ENCODE results near the gene AP1M1.

- TF ChIP-seq CTCF (IDR thresholded peaks at IDR 0.05): no peak
- TF ChIP-seq POLR2A (IDR thresholded peaks at IDR 0.05): no peak
- TF ChIP-seq EP300 (IDR thresholded peaks at IDR 0.05): no peak
These were observed 40.8 kb upstream of the AP1M1 start for GRCh38 chr19:16156904-16157303.

Measured in tibial nerve (tissue), 4 donors.